ENCODE results near the gene NPY5R.

- no peak for TF ChIP-seq POLR2A (IDR thresholded peaks at IDR 0.05; ENCODE audit: low read depth, low read length)
- no peak for TF ChIP-seq MAX (IDR thresholded peaks at IDR 0.05; ENCODE audit: insufficient read depth, insufficient read length)
- TF ChIP-seq EZH2 (IDR thresholded peaks at IDR 0.05; ENCODE audit: borderline replicate concordance, low read depth, low read length, severe bottlenecking), result no peak
- TF ChIP-seq, protein P1, sequence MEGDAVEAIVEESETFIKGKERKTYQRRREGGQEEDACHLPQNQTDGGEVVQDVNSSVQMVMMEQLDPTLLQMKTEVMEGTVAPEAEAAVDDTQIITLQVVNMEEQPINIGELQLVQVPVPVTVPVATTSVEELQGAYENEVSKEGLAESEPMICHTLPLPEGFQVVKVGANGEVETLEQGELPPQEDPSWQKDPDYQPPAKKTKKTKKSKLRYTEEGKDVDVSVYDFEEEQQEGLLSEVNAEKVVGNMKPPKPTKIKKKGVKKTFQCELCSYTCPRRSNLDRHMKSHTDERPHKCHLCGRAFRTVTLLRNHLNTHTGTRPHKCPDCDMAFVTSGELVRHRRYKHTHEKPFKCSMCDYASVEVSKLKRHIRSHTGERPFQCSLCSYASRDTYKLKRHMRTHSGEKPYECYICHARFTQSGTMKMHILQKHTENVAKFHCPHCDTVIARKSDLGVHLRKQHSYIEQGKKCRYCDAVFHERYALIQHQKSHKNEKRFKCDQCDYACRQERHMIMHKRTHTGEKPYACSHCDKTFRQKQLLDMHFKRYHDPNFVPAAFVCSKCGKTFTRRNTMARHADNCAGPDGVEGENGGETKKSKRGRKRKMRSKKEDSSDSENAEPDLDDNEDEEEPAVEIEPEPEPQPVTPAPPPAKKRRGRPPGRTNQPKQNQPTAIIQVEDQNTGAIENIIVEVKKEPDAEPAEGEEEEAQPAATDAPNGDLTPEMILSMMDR (IDR thresholded peaks at IDR 0.05; ENCODE audit: extremely low read depth in 1 of 2, insufficient read depth in 1 of 2, low read depth in 1 of 2, low read length in 2 of 2), result peak; percentile 68 to 81
- TF ChIP-seq JUN (IDR thresholded peaks at IDR 0.05; ENCODE audit: borderline replicate concordance, insufficient read depth, insufficient read length, low read depth), result no peak
- TF ChIP-seq POLR2AphosphoS5 (IDR thresholded peaks at IDR 0.05; ENCODE audit: insufficient read depth, low read depth, low read length), result no peak
- no peak for TF ChIP-seq GATA2 (IDR thresholded peaks at IDR 0.05; ENCODE audit: insufficient read depth, insufficient read length, low read depth, low read length)
- TF ChIP-seq FOS (IDR thresholded peaks at IDR 0.05; ENCODE audit: borderline replicate concordance, insufficient read depth, low read length), result no peak
Measured at GRCh38 chr4:163332526-163333406, 10.9 kb upstream of the NPY5R start, which contains the start of gene NPY1R.
